ENCODE results near the gene TTBK1.

TTBK1 gene

GRCh38 chr6:43308101-43308989, 65.1 kb downstream of the TTBK1 start, which contains the start of gene CRIP3:
TSS of gene CRIP3 (minus strand) at chr6:43308826. CDS start at chr6:43308792, 34 bp downstream.
- DNase-seq, result peak; percentile 65

GRCh38 chr6:43308990-43309477, 65.8 kb downstream of the TTBK1 start:
- DNase-seq, result no peak

GRCh38 chr6:43310134-43310533, 66.9 kb downstream of the TTBK1 start:
- DNase-seq, result no peak

GRCh38 chr6:43310624-43311023, 67.3 kb downstream of the TTBK1 start:
- DNase-seq, result no peak

GRCh38 chr6:43311666-43312065, 68.4 kb downstream of the TTBK1 start:
- DNase-seq, result no peak

GRCh38 chr6:43313813-43314212, 70.5 kb downstream of the TTBK1 start:
- DNase-seq, result no peak

GRCh38 chr6:43318011-43318410, 74.7 kb downstream of the TTBK1 start:
- no peak for DNase-seq

- no peak for DNase-seq
These were observed 82.6 kb downstream of the TTBK1 start for GRCh38 chr6:43325876-43326275.

GRCh38 chr6:43328528-43328927, 85.2 kb downstream of the TTBK1 start:
- DNase-seq, result no peak

- no peak for DNase-seq
These were observed 88.2 kb downstream of the TTBK1 start for GRCh38 chr6:43331470-43331869.

GRCh38 chr6:43331891-43332290, 88.6 kb downstream of the TTBK1 start:
- no peak for DNase-seq

GRCh38 chr6:43334466-43335095, 91.3 kb downstream of the TTBK1 start:
- DNase-seq, result no peak

GRCh38 chr6:43335469-43335868, 92.2 kb downstream of the TTBK1 start:
- DNase-seq, result no peak

- DNase-seq, result no peak
These were observed 93.1 kb downstream of the TTBK1 start for GRCh38 chr6:43336382-43336781.

Data from stimulated activated CD8-positive, alpha-beta memory T cell treated with anti-CD3 and anti-CD28 coated beads, Interleukin-4, amount 100 ng/mL, for 48 hours (primary cell).